MM.1S (cell line): ENCODE measurements around the gene EPN3.

Experiments used
- EZH2 ChIP-seq: fragments of 300-600 bp; sonication (generic); optimal IDR thresholded peaks from 2 replicates; pipeline ENCODE3; 2017; ENCODE audit warnings: low read depth, mild to moderate bottlenecking, antibody characterized with exemption, low read length, mixed read lengths
- EZH2phosphoT487 ChIP-seq: fragments of 300-600 bp; sonication (generic); IDR thresholded peaks from 2 replicates; pipeline ENCODE4 v1.6.1; 2018; ENCODE audit warnings: antibody characterized with exemption, low read length
- TF ChIP-seq, protein P1 (sequence below): fragments of 300-600 bp; sonication (generic); IDR thresholded peaks from 2 replicates; pipeline ENCODE4 v1.5.1; 2016; ENCODE audit warnings: antibody characterized with exemption, low read length, mixed read lengths

DNA sequence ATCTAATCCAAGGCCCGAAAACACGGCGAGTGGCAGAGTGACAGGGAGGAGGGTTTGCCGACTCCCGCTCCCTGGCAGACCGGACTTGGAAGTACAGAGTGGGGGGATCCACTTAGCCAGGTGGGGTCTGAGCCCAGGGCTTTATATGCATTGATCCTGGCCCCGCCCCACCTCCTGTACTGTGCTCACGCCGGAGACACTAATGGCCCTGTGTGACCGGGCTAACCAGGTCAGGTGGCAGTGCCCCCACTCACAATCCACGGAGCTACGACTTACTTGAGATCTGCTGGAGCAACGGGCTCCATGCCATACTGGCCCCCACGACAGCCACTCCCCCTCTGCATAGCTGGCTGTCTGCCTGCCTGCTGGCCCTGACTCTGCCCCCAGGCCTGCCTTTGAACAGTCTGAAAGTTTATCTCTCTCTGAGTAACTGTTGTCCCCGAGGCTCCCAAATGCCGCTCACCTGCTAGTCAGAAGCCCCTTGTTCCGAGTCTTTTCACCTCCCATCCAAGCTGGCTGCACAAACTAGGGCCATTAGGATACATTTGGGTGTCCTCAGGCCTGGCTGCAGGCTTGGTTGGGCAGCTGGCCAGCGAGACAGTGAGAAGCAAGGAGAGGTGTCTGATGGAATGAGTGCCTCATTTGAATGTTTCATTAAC lies 56.0 kb downstream of the EPN3 start:
- TF ChIP-seq, protein P1, sequence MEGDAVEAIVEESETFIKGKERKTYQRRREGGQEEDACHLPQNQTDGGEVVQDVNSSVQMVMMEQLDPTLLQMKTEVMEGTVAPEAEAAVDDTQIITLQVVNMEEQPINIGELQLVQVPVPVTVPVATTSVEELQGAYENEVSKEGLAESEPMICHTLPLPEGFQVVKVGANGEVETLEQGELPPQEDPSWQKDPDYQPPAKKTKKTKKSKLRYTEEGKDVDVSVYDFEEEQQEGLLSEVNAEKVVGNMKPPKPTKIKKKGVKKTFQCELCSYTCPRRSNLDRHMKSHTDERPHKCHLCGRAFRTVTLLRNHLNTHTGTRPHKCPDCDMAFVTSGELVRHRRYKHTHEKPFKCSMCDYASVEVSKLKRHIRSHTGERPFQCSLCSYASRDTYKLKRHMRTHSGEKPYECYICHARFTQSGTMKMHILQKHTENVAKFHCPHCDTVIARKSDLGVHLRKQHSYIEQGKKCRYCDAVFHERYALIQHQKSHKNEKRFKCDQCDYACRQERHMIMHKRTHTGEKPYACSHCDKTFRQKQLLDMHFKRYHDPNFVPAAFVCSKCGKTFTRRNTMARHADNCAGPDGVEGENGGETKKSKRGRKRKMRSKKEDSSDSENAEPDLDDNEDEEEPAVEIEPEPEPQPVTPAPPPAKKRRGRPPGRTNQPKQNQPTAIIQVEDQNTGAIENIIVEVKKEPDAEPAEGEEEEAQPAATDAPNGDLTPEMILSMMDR: no peak
- no peak for TF ChIP-seq EZH2phosphoT487
- TF ChIP-seq EZH2: no peak
